Fibroblast of lung (primary cell): ENCODE results near the gene ALDH1A1.

ENCODE experiments used
- CTCF ChIP-seq, 2 donors: IDR thresholded peaks in 1 of 2; conservative IDR thresholded peaks in 1 of 2; 1 replicate in 1 of 2; 2 replicates in 1 of 2; pipeline ENCODE4 v1.5.1; 2011 to 2012; ENCODE audit warnings: low read length in 2 of 2, control low read depth in 1 of 2, inconsistent platforms in 1 of 2, low read depth in 1 of 2, mild to moderate bottlenecking in 1 of 2
- EZH2 ChIP-seq: IDR thresholded peaks from 2 replicates; pipeline ENCODE4 v1.5.1; 2012; ENCODE audit warnings: low read length, control low read depth, mild to moderate bottlenecking; ENCODE audit errors: missing control alignments

GRCh38 chr9:72946318-72946717, 6.5 kb downstream of the ALDH1A1 start:
- no peak for TF ChIP-seq CTCF (conservative IDR thresholded peaks at IDR 0.05 in 1 of 2, IDR thresholded peaks at IDR 0.05 in 1 of 2; ENCODE audit: low read depth in 1 of 2, low read length in 2 of 2)
- TF ChIP-seq EZH2: no peak
